Measurements from ENCODE around the gene ARHGEF17.

Gene ARHGEF17

GRCh38 chr11:73265278-73265810 lies 42.7 kb upstream of the ARHGEF17 start:
- Histone ChIP-seq H3K4me3 (ENCODE audit: insufficient read length, low read depth) (no peak overlapping the region), H3K36me3 (ENCODE audit: insufficient read depth, insufficient read length, low read length) (no peaks in the 10 kb centered on the region), H3K4me1 (ENCODE audit: insufficient read depth, insufficient read length) (peaks cover 10% of the 10 kb centered on the region), H3K9me3 (ENCODE audit: insufficient read depth, low read length) (no peaks in the 10 kb centered on the region), H3K9ac (ENCODE audit: insufficient read length, low read depth) (no peak overlapping the region), H3K27me3 (ENCODE audit: insufficient read depth, insufficient read length) (no peaks in the 10 kb centered on the region)
- DNase-seq (ENCODE audit: low read depth, low spot score) = no peak
- no peak for TF ChIP-seq SUZ12 (IDR thresholded peaks at IDR 0.05; ENCODE audit: extremely low read depth, insufficient read depth, insufficient read length)
- TF ChIP-seq YY1 (IDR thresholded peaks at IDR 0.05; ENCODE audit: insufficient read depth, insufficient read length) = no peak
- TF ChIP-seq ZNF274 (IDR thresholded peaks at IDR 0.05; ENCODE audit: low read depth, low read length) = no peak

GRCh38 chr11:73265853-73266645 lies 42.0 kb upstream of the ARHGEF17 start:
- Histone ChIP-seq H3K9me3 (ENCODE audit: insufficient read depth, low read length) (no peaks in the 10 kb centered on the region), H3K4me3 (ENCODE audit: insufficient read length, low read depth) (no peak overlapping the region), H3K36me3 (ENCODE audit: insufficient read depth, insufficient read length, low read length) (no peaks in the 10 kb centered on the region), H3K4me1 (ENCODE audit: insufficient read depth, insufficient read length) (peaks cover 10% of the 10 kb centered on the region), H3K9ac (ENCODE audit: insufficient read length, low read depth) (no peak overlapping the region), H3K27me3 (ENCODE audit: insufficient read depth, insufficient read length) (no peaks in the 10 kb centered on the region)
- DNase-seq (ENCODE audit: low read depth, low spot score) = no peak
- TF ChIP-seq YY1 (IDR thresholded peaks at IDR 0.05; ENCODE audit: insufficient read depth, insufficient read length) = no peak
- TF ChIP-seq ZNF274 (IDR thresholded peaks at IDR 0.05; ENCODE audit: low read depth, low read length) = no peak
- no peak for TF ChIP-seq SUZ12 (IDR thresholded peaks at IDR 0.05; ENCODE audit: extremely low read depth, insufficient read depth, insufficient read length)

GRCh38 chr11:73266646-73267020 lies 41.4 kb upstream of the ARHGEF17 start:
- H3K9ac ChIP-seq (ENCODE audit: insufficient read length, low read depth) = no peak overlapping the region

GRCh38 chr11:73267122-73267846 lies 40.8 kb upstream of the ARHGEF17 start:
- no peak overlapping the region for H3K4me3 ChIP-seq (ENCODE audit: insufficient read length, low read depth)
- H3K4me1 ChIP-seq (ENCODE audit: insufficient read depth, insufficient read length) = peaks cover 15% of the 10 kb centered on the region
- TF ChIP-seq YY1 (IDR thresholded peaks at IDR 0.05; ENCODE audit: insufficient read depth, insufficient read length) (no peak), ZNF274 (IDR thresholded peaks at IDR 0.05; ENCODE audit: low read depth, low read length) (no peak), SUZ12 (IDR thresholded peaks at IDR 0.05; ENCODE audit: extremely low read depth, insufficient read depth, insufficient read length) (no peak)
- no peaks in the 10 kb centered on the region for H3K36me3 ChIP-seq (ENCODE audit: insufficient read depth, insufficient read length, low read length)
- DNase-seq (ENCODE audit: low read depth, low spot score) = no peak
- H3K27me3 ChIP-seq (ENCODE audit: insufficient read depth, insufficient read length) = no peaks in the 10 kb centered on the region
- no peaks in the 10 kb centered on the region for H3K9me3 ChIP-seq (ENCODE audit: insufficient read depth, low read length)
- no peak overlapping the region for H3K9ac ChIP-seq (ENCODE audit: insufficient read length, low read depth)

More at GRCh38 chr11:73266646-73267020, 41.4 kb upstream of the ARHGEF17 start:
- Histone ChIP-seq H3K9me3 (ENCODE audit: insufficient read depth, low read length) (no peaks in the 10 kb centered on the region), H3K4me1 (ENCODE audit: insufficient read depth, insufficient read length) (peaks cover 10% of the 10 kb centered on the region), H3K36me3 (ENCODE audit: insufficient read depth, insufficient read length, low read length) (no peaks in the 10 kb centered on the region), H3K4me3 (ENCODE audit: insufficient read length, low read depth) (no peak overlapping the region), H3K27me3 (ENCODE audit: insufficient read depth, insufficient read length) (no peaks in the 10 kb centered on the region)
- no peak for DNase-seq (ENCODE audit: low read depth, low spot score)
- TF ChIP-seq YY1 (IDR thresholded peaks at IDR 0.05; ENCODE audit: insufficient read depth, insufficient read length) (no peak), ZNF274 (IDR thresholded peaks at IDR 0.05; ENCODE audit: low read depth, low read length) (no peak)

- no peak for TF ChIP-seq YY1 (IDR thresholded peaks at IDR 0.05; ENCODE audit: insufficient read depth, insufficient read length)
- no peak for TF ChIP-seq ZNF274 (IDR thresholded peaks at IDR 0.05; ENCODE audit: low read depth, low read length)
- TF ChIP-seq SUZ12 (IDR thresholded peaks at IDR 0.05; ENCODE audit: extremely low read depth, insufficient read depth, insufficient read length) = no peak
- Histone ChIP-seq H3K36me3 (ENCODE audit: insufficient read depth, insufficient read length, low read length) (no peaks in the 10 kb centered on the region), H3K9ac (ENCODE audit: insufficient read length, low read depth) (no peak overlapping the region), H3K4me1 (ENCODE audit: insufficient read depth, insufficient read length) (peaks cover 18% of the 10 kb centered on the region), H3K27me3 (ENCODE audit: insufficient read depth, insufficient read length) (no peaks in the 10 kb centered on the region), H3K4me3 (ENCODE audit: insufficient read length, low read depth) (no peak overlapping the region), H3K9me3 (ENCODE audit: insufficient read depth, low read length) (no peaks in the 10 kb centered on the region)
- no peak for DNase-seq (ENCODE audit: low read depth, low spot score)
Measured at GRCh38 chr11:73267906-73268540, 40.1 kb upstream of the ARHGEF17 start.

GRCh38 chr11:73268671-73269271 lies 39.3 kb upstream of the ARHGEF17 start:
- H3K4me1 ChIP-seq (ENCODE audit: insufficient read depth, insufficient read length) = peaks cover 22% of the 10 kb centered on the region
- H3K4me3 ChIP-seq (ENCODE audit: insufficient read length, low read depth) = no peak overlapping the region
- H3K9me3 ChIP-seq (ENCODE audit: insufficient read depth, low read length) = no peaks in the 10 kb centered on the region
- no peak overlapping the region for H3K9ac ChIP-seq (ENCODE audit: insufficient read length, low read depth)
- no peaks in the 10 kb centered on the region for H3K36me3 ChIP-seq (ENCODE audit: insufficient read depth, insufficient read length, low read length)
- H3K27me3 ChIP-seq (ENCODE audit: insufficient read depth, insufficient read length) = no peaks in the 10 kb centered on the region
- TF ChIP-seq SUZ12 (IDR thresholded peaks at IDR 0.05; ENCODE audit: extremely low read depth, insufficient read depth, insufficient read length) (no peak), ZNF274 (IDR thresholded peaks at IDR 0.05; ENCODE audit: low read depth, low read length) (no peak), YY1 (IDR thresholded peaks at IDR 0.05; ENCODE audit: insufficient read depth, insufficient read length) (no peak)
- no peak for DNase-seq (ENCODE audit: low read depth, low spot score)
